ENCODE results near the gene EPS8.
"Not testable (repeated sequence)": the region's sequence is repeated elsewhere in the genome, so short reads cannot be mapped to it uniquely, and the experiment has no call there.

Gene EPS8

GRCh38 chr12:15796493-15797141 is 7.4 kb upstream of the EPS8 start:
- no peak for DNase-seq

DNA sequence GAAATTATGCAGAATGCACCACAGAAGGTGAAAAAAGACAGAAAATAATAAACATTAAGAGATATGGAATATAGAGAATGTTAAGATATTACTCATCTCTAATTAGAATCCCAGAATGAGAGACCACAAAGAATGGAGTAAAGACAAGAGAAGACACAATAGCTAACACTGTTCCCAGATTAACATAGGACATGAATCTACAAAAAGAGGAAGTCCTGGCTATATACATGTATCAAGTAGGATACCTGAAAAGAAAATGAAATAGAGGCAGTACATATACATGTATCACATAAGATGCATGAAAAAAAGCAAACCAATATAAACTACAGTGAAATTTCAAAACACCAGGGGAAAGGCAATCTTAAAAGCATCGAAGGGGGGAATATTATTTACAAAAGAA is 5.6 kb upstream of the EPS8 start:
- DNase-seq = no peak

- DNase-seq = no peak
Measured at GRCh38 chr12:15794196-15794595, 5.0 kb upstream of the EPS8 start.

DNA sequence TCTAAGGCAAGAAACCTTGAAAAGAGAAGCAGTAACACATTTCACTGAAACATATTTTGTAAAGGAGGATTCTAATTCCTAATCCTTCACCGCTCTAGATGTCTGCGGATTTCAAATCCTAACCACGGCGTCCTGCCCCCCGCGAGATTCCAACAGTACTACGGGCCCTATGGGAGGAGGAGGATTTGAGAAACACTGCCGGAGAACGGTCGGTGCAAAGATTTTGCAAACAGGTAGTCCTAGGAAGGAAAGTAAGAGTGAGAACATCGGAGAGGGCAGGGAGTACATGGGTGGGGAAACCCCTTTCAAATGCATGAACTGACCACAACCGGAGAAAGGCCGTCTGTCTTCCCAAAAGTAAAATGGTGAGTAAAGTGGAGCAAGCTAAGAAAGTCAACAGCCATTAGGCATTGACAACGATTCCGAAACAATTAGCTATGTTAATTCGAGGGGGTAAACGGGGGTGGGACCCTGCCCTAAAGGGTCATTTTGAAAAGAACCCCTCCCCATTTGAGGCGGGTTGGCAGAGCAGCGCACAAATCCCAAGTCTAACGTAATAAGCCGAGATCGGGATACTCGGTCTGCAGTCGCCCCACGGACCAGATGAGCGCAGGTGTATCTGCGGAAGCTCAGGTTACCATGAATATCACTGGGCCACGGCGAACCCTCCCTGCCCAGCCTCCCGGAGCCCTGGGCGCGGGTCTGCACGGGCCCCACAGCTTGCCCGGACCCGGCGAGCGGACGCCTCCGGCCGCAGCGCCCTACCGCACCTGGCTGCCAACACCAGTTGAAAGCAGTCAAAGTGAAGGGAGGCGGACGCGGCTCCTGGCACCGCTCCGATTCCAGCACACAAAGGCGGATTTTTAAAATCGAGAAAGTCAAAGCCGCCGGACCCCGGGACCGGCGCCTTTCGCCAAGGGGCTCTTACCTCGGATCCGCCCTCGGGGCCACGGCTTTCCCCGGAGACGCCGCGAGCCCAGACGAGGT is 662 bp downstream of the EPS8 start:
- DNase-seq = peak; percentile 58

DNA sequence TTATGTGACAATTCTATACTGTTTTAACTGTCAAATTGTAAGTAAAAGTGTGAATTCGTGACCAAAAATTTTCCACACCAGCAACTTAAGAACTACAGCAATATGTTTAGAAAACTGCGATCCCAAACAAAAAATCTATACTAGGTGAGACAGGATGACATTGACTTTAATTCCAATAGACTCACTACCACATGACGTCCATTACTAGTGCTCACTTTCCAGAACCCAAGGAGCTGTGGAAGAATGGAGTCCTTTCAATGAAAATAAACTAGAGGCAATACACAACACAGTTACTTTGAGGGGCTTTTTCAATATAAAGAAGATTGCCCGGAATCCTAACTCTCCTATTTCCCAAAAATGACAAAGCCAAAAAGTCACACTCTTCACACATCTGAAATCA is 1.4 kb downstream of the EPS8 start:
- no peak for DNase-seq

DNA sequence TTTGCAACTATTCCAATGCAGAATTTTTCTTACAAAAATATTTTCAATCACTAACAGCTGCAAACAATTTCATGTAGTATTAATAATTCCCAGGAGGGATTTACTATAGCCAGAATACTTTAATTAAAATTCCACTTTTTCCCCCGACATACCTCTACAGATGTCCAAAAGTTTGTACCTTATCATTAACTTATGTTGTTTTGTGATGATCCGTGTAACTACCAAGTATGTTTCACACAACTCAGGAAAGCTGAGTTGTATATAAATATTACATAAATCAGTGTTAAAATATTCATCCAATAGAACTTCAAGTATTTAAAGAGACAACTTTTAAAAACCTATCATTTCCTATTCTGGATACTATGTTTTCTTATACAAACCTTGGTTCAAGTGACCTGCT is 2.4 kb downstream of the EPS8 start:
- no peak for DNase-seq

DNA sequence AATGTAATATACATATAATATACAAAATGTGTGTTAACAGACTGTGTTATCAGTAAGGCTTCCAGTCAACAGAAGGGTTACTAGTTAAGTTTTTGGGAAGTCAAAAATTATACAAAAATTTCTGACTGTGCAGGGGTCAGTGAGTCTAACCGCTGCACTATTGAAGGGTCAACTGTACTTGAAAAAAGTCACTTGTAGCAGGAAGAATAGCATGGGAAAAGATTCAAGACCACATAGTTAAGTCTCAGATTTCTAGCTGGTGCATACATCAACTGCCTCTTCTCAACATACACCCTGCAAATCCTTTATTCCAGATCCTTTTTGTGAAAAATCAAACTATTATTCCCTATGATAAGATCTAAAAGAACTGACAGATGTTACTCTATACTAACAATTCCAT is 5.9 kb downstream of the EPS8 start:
- no peak for DNase-seq

DNA sequence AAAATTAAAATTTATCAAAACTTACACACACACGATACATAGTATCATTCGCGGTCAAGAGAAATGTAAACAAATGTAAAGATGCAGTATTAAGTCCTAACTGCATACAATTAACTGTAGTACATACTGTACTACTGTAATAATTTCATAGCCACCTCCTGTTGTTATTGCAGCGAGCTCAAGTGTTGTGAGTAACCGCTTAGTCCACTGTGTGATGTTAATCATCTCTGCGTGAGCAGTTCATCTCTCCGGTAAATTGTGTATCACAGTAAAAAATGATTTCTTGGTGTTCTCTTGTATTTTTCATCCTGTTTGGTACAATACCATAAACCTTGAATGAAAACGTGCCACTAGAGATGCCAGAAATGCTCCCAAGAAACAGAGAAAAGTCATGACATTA is 6.5 kb downstream of the EPS8 start:
- no peak for DNase-seq

DNA sequence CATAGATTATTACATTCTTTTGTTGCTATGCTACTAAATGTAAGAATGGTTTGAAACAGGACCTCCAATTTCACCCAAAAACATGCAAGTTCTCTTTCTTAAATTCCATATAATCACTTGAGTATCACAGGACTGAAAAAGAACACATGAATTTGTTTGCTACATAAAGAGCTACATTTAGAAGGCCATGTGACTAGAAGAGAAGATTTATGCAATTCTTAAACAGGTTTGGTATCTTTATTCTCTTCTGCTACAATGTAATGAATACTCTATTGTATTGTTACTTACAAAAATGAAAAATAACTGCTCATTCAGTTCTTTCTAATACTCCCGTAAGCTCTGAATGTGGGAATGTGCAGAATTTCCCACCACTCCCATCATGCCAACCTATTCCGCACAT is 9.3 kb downstream of the EPS8 start:
- no peak for DNase-seq

DNA sequence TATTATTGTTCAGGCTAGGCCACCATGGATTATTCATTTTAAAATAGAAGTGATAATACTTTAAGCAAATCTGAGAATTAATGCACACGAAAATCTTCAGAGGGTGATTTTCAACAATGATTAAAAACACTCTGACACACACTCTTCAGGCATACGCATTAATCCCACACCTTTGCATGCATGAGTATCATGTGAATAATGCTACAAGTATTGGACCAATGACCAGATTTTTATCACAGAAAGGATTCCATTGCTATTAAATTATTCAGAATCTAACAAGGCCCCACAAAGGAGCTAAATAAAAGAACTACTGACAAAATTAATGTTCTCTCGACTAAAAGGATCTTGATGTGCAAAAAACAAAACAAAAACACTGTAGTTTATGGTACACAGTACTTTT is 11.1 kb downstream of the EPS8 start:
- DNase-seq = no peak

GRCh38 chr12:15777355-15778012 is 11.7 kb downstream of the EPS8 start:
- no peak for DNase-seq

DNA sequence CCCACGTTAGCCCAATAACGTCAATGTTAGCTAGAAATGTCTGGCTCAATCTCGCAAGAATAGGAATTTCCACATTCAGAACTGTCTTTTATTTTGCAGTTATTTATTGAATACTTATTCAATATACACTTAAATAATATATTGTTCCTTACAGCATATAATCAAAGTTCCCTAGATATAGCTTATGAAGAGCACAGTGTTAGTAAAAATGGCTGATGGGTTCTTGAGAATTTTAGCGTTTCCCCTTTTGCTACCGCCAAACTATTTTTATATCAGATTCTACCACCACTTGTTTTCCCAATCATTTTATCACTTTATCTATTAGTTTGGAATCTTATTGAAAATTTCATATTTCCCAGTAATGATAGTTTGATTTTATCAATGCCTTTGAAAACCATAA is 12.7 kb downstream of the EPS8 start:
- DNase-seq = no peak

DNA sequence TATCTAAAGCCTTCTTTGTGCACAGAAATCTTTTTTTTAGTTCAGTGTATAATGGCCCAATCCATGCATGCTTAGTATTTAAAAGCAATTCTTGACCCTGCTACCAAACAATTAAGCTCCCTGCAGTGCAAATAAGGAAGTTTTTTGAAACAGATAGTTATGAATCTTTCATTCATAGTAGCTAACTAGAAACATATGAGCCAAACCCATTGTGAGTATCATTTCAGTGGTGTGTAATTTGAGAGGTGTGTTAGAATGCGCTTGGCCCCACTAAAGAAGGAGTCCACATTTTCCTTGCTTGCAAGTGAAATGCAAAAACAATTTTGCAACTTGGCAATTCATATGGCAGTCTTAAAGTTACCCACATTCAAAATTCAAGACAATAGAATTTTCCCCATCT is 14.4 kb downstream of the EPS8 start:
- DNase-seq = no peak

GRCh38 chr12:15772405-15773018 is 16.7 kb downstream of the EPS8 start:
- no peak for DNase-seq

DNA sequence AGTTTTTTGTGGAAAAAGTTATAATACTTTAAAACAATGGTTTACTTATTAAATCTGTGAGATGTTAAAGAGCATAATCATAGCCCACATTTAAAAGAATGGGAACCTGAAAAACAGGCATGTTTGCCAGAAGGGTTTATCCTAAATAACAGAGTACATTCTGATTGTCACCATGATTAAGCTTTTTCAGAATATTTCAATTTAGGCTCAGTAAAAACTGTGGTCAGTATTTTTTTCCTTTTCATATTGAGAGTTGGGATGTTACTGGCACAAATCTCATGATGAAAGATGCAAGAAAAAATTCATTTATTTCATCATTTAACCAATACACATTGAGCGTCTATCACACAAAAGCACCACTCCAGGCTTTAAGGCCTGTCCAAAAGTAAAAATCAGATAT is 18.6 kb downstream of the EPS8 start:
- DNase-seq = no peak

DNA sequence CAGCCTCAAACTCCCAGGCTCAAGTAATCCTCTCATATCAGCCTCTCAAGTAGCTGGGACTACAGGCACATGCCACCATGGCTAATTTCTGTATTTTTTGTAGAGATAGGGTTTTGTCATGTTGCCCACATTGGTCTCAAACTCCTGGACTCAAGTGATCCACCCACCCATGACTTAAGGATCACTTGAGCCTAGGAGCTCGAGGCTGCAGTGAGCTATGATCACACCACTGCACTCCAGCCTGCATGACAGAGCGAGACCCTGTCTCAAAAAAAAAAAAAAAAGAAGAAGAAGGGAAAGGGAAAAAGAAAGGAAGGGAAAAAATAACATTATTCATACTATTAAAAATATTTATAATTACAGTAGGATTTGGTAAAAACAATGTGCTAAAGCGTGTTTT is 19.2 kb downstream of the EPS8 start:
- no peak for DNase-seq

GRCh38 chr12:15769586-15769985 is 19.6 kb downstream of the EPS8 start:
- DNase-seq = no peak

GRCh38 chr12:15767301-15767700 is 21.9 kb downstream of the EPS8 start:
- no peak for DNase-seq

- DNase-seq = no peak
Measured at GRCh38 chr12:15763328-15763727, 25.9 kb downstream of the EPS8 start.

- DNase-seq = not testable (repeated sequence)
Measured at GRCh38 chr12:15762162-15762561, 27.0 kb downstream of the EPS8 start.

GRCh38 chr12:15757553-15758255 is 31.5 kb downstream of the EPS8 start:
- no peak for DNase-seq

GRCh38 chr12:15756822-15757221 is 32.4 kb downstream of the EPS8 start:
- DNase-seq = no peak

DNA sequence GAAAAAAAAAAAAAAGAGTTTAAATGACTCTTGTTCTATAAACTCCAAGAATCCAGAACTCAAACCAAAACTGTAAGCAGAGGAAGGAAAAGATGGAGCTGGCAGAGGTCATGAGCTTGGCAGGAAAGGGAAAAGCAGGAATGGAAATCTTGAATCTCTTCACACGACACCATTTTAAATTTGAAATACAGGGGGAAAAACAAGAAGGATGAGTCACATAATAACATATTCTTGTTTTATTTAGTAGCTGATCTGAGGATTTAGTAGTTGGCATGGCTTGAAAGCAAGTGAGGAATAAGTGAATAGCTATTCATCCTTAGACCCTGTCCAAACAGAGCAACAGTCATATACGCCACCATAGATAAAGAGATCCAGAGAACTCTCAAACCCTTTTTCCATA is 35.0 kb downstream of the EPS8 start:
- DNase-seq = no peak

All from RPMI8226 (cell line).